ENCODE results near the gene RASSF8. TPM values are rescaled to one million over a fixed set of nuclear protein-coding genes. Genes with fewer than 3 reads are reported as not detected.
A peak's percentile ranks its signal among the peaks of the same experiment; 100 is the strongest.

RASSF8 gene
- total RNA-seq, 1 donor from 2014 or later: 27.4 TPM

- peak; percentile 52 for DNase-seq (ENCODE audit: low read depth)
These were observed 70.7 kb downstream of the RASSF8 start for GRCh38 chr12:26028953-26029735.

- no peak for DNase-seq (ENCODE audit: low read depth)
These were observed 71.2 kb downstream of the RASSF8 start for GRCh38 chr12:26029736-26030022.

DNA sequence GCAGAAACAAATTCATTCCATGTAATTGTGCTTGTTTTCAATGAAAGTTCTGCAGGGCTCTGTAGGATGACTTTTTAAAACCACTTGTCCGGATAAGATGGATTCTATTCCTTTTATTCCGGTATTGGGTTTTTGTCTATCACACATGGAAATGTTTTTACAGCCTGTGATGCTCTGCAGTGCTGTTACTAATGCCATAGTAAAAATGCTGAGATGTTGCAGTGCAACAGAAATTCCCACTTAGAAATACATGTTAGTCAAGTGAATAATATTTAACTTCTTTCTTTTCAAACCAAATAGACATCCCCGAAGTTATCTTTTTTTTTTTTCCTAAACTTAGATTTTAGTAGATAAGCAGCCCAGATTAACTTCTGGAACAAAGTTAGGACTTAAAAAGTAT lies 71.9 kb downstream of the RASSF8 start:
- DNase-seq (ENCODE audit: low read depth): no peak

- no peak for DNase-seq (ENCODE audit: low read depth)
These were observed 72.8 kb downstream of the RASSF8 start for GRCh38 chr12:26031318-26031717.

GRCh38 chr12:26031827-26032226 lies 73.3 kb downstream of the RASSF8 start:
- no peak for DNase-seq (ENCODE audit: low read depth)

GRCh38 chr12:26032290-26032689 lies 73.8 kb downstream of the RASSF8 start:
- DNase-seq (ENCODE audit: low read depth): no peak

DNA sequence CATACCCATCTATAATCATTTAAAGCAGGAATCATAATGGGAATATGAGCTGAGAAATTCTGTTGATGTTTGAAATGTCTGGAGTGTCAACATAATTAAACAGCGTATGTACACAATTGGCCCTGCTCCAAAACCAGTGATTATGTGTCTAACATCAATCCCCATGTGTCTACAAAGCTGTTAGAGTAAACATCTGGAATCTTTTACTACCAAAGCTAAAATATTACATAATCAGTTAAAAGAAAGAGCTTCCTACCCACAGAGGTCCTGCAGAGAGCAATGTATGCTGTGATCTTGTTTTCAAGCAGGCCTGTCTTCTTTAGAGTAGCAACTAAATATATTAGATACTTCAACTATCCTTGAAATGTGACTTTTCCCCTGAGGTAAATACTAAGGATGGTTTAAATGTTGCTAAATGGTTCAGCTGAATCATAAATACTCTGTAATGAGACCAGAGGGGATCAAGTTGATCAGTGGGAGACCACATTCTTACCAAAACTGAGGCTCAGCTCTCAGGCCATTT lies 74.3 kb downstream of the RASSF8 start:
- DNase-seq (ENCODE audit: low read depth): no peak

GRCh38 chr12:26034371-26035142 lies 76.1 kb downstream of the RASSF8 start:
- peak; percentile 17 for DNase-seq (ENCODE audit: low read depth)

GRCh38 chr12:26036877-26037276 lies 78.4 kb downstream of the RASSF8 start:
- DNase-seq (ENCODE audit: low read depth): no peak

DNA sequence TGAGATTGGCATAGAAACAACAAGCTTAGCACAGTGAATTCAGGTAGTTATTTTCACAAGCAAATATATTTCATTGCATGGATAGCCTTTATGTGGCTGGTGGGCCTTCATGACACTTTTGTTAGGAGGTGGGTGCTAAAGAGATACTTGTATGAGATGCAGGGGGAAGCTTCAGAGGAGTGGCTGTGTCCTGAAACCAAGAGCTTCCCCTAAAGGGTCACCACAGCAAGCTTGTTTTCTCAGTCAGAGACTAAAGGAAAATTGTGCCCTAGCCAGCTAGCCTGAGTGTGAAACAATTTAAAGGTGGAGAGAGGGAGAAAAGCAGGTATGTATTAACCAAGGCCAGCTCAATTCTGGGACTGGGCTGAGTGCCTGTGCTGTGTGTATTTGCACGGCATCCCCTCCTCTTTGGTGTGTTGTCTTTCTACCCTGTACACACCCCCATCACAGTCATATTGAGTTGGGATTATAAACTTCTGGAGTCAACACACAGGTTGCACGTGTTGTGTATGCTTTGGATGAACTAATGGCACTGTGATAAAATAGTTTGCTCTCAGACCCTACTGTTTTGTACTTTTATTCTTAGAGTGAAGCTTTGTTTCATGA lies 79.2 kb downstream of the RASSF8 start:
- DNase-seq (ENCODE audit: low read depth): no peak

DNA sequence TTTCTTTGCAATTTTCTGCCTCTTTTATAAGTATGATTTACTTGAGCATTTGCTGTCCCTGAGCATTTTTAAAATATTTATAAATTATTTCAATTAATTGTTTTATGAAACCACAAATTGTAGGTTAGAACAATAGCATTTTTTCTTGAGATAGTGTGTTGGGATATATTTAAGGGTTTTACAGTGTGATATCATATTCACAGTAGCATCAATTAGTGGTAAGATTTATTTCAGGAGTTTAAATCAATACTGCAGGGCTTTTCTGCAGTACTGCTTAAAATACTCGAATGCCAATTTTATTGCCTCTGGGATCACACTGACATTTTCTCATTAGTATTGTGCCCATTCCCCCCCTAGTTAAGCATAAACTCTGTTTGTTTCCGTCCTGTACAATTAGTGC lies 84.2 kb downstream of the RASSF8 start:
- DNase-seq (ENCODE audit: low read depth): no peak

GRCh38 chr12:26043135-26044006 lies 84.9 kb downstream of the RASSF8 start:
- DNase-seq (ENCODE audit: low read depth): no peak

DNA sequence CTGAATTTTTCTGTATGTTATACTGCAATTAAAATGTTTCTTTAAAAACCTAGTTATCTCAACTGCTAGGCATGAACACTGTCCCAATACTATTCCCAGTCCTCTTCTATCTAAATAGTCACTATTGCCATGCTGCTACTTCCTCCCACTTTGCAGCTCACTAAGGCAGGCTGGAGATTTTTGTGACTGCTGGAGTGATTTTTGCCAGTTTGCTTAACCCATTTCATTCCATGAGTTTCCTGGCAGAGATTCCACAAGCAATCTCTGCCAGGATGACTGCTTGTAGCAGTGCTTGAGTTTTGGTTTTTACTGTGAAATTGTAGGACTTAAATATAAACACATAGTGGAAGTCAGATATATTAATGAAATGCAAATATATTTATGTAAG lies 85.5 kb downstream of the RASSF8 start:
- DNase-seq (ENCODE audit: low read depth): no peak

GRCh38 chr12:26044592-26044991 lies 86.1 kb downstream of the RASSF8 start:
- no peak for DNase-seq (ENCODE audit: low read depth)

- no peak for DNase-seq (ENCODE audit: low read depth)
These were observed 87.7 kb downstream of the RASSF8 start for GRCh38 chr12:26046203-26046602.

- DNase-seq (ENCODE audit: low read depth): no peak
These were observed 88.4 kb downstream of the RASSF8 start for GRCh38 chr12:26046906-26047305.

DNA sequence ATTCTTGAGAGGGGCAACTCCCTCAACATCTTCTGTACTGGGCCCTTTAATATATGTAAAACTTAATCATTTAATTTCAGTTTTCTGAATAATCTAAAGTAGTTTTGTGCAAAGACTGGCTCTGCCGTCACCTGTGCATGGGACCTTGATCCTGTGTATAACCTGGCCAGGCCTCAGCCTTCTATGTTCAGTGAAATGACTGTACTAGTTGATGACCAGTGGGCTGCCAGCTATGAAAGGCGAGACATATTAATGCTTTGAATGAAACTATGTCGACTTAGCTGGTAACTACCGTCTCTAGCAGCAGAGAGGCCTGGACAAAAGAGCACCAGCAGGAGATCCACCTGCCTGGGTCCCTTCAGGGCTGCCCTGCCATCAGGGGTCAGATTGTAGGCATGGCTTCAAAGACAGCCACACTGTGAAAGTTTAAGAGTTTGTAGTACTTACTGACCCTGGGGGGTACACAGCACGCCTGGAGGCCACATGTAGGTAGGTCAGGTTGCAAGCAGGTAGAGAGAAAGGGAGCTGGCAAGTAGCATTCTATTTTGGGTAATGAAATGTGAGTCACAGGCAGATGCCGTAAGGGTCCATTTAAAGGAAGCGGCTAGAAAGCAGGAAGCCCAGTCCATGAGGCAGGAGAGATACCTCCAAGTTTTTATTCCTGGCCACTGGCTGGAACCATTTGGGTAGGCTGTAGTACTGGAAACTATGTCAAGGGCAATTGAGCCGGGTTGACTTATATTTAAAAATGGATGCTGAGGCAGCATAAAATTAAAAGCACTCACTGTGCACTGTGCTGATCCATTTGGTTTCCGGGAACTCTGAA lies 89.1 kb downstream of the RASSF8 start:
- no peak for DNase-seq (ENCODE audit: low read depth)

- no peak for DNase-seq (ENCODE audit: low read depth)
These were observed 94.2 kb downstream of the RASSF8 start for GRCh38 chr12:26052652-26053051.

DNA sequence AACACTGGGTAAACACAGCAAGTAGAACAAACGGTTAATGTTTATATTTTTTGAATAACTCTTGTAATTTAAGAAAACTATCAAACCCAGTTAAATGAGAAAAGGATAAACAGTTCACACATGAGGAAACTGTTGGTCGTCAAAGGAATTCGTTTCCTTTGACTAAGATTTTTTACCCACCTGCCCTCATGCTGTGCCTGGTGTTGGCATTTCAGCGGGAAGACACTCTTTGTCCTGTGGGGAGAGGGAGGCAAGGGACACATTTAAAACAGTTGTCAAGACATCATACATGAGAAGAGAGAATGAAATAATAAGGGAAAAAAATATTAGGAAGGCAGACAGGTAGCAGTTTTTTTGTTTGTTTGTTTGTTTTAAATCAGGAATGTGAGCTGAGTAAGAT lies 95.9 kb downstream of the RASSF8 start:
- DNase-seq (ENCODE audit: low read depth): no peak

GRCh38 chr12:26055087-26055486 lies 96.6 kb downstream of the RASSF8 start:
- no peak for DNase-seq (ENCODE audit: low read depth)

Data from myocyte (in vitro differentiated cells).